Activated naive CD4-positive, alpha-beta T cell treated with Interleukin-2 at 50 U/mL for 16 hours (primary cell): ENCODE data around the gene PARS2.

Source experiments
- DNase-seq: peaks from one replicate; pipeline ENCODE4 v3.0.0-alpha.2; 2020

PARS2 gene

DNA sequence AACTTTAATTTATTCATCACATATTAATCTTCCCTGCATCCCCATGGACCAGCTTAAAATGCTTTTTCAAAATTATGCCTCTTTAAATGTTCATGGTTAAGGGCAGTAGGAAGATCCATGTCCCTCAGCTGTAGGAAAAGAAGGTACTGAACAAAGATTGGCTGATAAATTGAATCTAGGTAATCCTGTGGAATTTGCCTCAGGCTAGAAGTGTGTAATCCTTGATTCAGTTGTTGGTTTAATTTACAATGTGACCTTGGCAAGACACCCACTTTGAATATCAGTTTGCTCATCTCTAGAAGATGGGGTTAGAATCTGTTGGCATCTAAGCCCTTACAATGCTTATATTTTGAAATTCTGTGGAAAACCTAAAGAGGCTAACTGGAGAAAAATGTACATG is 42.6 kb downstream of the PARS2 start:
- DNase-seq, result no peak

DNA sequence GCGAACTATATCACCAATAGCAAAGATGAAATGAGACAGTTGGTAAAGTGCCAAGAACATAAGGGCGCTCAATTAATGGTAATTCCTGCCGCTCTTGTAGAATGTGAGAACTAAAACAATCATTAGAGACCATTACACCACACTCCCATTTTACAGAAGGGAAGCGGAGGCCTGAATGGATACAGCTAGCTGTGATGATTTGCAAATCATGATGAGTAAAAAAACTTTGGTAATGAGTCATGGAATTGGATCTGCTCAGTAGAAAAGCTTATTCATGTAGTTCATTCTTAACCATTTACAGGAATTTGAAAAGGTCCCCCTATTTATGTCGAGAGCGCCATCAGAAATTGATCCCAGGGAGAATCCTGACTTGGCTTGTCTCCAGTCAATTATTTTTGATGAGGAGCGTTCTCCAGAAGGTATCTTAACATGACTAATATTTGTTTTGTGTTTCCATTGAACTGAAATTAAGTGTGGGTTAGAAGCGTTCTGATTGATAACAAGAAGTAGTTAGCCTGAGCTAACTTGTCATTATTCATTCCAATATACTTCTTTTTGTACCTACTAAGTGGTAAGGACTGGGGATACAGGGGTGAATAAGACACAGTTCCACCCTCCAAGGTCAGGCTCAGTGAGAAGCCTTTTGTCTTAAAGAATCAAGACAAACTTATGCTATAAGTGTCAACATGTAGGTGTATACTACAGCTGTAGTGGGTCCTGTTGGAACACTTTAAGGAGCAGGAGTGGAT is 47.9 kb downstream of the PARS2 start:
- peak; percentile 5 for DNase-seq

DNA sequence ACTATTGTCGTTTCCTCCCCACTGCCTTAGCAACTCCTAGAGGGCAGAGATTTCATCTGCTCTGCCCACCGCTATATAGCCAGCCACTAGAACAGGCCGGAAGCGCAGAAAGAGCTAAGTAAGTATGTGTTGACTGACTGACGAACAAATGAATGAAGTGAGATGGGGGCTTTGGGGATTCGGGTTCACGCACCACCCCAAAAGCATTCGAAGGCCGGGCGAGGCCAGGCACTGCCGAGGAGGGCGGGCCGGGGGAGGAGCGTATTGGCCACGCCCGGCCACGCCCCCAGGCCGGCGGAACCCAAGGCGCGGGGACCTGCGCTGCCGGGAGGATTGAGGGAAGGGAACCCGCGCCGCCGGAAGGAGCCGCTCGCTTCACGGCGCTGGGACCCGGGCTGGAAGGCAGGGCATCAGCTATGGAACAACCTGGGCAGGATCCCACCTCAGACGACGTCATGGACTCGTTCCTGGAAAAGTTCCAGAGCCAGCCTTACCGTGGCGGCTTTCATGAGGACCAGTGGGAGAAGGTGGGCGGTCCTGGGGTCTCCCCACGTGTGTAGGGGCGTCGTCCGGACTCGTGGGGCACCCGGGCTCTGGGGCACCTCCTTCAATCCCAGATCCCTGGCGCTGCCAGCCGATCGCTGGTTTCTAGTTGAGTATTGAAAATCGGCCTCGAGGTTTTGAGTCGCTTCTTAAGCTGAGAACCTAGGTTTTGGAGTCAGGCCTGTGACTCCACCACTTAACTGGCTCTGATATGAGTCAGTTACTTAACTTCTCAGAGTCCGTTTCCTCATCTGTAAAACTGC is 48.6 kb downstream of the PARS2 start, which contains the start of gene TTC4:
TTC4 (plus strand) TSS at position 369 of the 806 bp plus-strand sequence; CDS start at position 417, 48 bp downstream.
- peak; percentile 83 for DNase-seq

DNA sequence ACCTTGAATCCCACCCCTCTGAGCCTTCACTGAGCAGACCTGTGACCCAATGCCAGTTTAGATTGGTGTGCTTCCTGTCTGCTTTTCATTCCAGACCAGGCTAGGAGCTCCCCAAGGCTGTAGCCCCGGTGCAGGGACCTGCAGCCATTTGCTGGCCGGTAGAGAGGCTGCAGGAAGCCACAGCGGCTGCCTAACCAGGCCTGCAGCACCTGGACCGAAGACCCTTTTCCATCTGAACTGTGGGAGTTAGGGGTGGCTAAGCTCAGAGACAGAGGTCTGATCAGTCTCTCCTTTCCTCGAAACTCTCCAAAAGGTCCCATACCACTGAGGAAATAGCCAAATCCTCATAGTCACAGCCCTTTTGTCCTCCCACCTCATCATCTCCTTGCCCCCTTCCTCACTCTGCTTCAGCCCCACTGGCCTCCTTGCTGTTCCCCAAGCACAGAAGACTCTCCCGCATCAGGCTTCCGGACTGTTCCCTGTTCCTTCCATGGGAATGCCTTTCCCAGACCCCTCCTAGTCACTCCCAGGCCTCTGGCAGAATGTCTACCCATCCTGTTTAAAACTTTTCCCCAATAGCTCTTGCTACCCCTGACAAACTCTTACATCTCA is 49.3 kb downstream of the PARS2 start:
- no peak for DNase-seq

DNA sequence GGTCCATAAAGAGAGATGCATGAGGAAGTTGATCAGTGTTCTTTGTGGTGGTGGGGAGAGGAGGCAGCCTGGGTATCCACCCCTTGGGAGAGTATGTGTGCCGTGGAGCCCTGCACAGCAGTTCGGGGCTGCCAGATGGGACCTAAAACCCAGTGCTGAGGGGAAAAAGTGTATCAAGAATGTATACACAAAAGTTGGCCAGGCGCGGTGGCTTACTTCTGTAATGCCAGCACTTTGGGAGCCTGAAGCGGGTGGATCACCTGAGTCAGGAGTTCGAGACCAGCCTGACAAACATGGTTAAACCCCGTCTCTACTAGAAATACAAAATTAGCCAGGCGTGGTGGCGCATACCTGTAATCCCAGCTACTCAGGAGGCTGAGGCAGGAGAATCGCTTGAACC is 52.8 kb downstream of the PARS2 start:
- DNase-seq, result no peak

DNA sequence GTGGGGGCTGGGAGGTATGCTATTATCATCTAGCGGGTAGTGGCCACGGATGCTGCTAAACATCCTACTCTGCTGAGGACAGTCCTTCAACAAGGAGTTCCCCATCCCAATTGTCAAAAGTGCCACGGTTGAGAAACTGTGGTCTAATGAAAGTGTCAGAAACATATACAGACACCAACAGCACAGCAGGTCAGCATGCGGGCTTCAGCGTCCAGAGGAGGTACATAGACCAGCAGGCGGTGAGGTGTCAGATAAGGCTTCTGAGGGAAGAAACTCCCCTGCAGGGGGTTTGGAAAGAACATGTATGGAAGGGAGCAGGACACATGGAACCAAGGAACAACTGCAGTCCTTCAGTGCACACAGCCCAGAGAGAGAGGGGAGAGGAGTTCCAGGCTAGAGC is 53.5 kb downstream of the PARS2 start:
- no peak for DNase-seq

DNA sequence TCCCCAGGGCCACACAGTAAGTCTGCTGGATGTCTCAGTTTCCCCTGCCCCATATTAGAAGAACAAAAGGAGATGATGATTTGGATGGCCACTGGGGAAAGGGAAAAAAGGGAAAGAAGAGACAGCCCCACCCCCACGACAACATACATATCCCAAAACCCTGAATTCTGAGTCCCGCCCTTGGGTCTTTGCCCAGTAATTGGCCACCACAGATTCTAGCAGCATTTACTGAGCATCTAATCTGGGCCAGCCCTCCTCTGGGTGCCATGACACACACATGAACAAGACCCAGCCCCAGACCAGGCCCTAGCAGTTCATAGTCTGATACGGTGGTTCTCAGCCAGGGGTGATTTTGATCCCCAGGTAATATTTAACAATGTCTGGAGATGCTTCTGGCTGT is 53.9 kb downstream of the PARS2 start:
- no peak for DNase-seq

DNA sequence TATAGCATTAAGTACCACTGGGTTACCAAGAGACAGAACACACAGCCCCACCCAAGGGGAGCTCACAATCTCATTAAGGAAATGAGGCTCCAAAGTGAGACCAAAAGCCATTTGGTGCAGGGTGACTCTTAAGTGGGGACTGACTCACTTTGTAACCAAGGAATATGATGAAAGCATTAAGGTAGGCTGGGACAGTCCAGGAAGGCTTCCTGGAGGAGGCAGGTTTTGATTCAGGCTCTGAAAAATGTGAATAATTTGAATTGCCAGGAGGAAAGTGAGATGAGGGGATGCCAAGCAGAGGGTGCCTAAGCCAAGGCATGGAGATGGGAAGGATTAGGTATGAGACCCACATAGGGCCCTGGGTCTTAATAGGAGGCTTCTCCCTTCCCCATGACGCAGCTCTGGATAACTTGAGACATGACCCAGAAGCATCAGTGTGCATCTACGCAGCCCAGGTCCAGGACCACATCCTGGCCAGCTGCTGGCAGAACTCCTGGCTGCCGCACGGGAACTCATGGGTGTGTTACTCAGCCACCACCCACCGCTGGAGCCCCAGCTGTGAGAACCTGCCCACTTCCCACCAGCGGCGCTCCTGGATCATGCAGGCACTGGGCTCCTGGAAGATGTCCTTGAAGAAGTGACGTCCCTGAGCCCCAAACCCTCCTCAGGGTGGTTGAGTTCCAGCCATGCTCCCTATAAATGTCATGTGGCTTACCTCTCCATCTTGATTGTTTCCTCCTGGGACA is 54.6 kb downstream of the PARS2 start:
- no peak for DNase-seq

DNA sequence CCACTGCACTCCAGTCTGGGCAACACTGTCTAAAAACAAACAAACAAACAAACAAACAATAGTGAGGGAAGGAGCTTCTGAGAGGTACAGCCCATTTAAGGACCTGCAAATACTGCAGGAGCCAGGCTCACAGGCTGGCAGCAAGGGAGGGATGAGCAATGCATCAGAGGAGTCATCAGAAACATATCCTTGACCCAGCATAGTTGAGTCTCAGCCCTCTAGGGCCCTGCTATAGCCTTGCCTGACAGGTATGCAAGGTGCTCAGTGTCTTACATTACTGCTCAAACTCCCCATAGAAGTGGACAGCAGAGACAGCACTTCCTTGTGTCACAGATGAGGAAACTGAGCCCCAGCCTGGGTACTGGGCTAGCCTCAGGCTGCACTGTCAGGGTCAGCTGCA is 55.9 kb downstream of the PARS2 start:
- DNase-seq, result no peak
